Measurements from ENCODE around the gene PHKB. TPM values are rescaled to one million over a fixed set of nuclear protein-coding genes. Genes with fewer than 3 reads are reported as not detected.

PHKB gene
- polyA plus RNA-seq, 1 donor (not counting 4 experiments of a cell fraction or from before 2014, with no cell fraction given): 71.7 TPM

DNA sequence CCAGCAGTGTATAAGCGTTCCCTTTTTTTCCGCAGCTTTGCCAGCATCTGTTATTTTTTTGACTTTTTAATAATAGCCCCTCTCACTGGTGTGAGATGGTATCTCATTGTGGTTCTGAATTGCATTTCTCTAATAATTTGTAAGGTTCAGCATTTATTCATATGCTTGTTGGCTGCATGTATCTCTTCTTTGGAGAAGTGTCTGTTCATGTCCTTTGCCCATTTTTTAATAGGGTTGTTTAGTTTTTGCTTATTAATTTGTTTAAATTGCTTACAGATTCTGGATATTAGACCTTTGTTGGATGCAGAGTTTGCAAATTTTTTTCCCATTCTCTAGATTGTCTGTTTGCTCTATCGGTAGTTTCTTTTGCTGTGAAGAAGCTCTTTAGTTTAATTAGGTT lies 26.9 kb downstream of the PHKB start:
- H3K9me1 ChIP-seq (ENCODE audit: control insufficient read depth, extremely low read depth, insufficient read depth, low read length): no peaks in the 10 kb centered on the region
- TF ChIP-seq CTCF (optimal IDR thresholded peaks at IDR 0.05 in 1 of 3, IDR thresholded peaks at IDR 0.05 in 1 of 3, conservative IDR thresholded peaks at IDR 0.05 in 1 of 3; ENCODE audit: extremely low read depth in 1 of 3, insufficient read depth in 2 of 3, low read length in 3 of 3): no peak
- TF ChIP-seq EZH2 (IDR thresholded peaks at IDR 0.05; ENCODE audit: low read length): no peak
- H4K20me1 ChIP-seq (ENCODE audit: control insufficient read depth, extremely low read depth, insufficient read depth, low read length): no peaks in the 10 kb centered on the region
- no peak overlapping the region for H3K27ac ChIP-seq (ENCODE audit: control insufficient read depth, insufficient read depth, low read length)
- DNase-seq (ENCODE audit: low read depth, low spot score): no peak
- H3K4me3 ChIP-seq (ENCODE audit: control insufficient read depth in 2 of 3, extremely low read depth in 1 of 3, insufficient read depth in 2 of 3, low read depth in 1 of 3, low read length in 3 of 3): no peak overlapping the region
- no peak overlapping the region for H3K9ac ChIP-seq (ENCODE audit: control insufficient read depth, extremely low read depth, insufficient read depth, low read length)
- H3K4me2 ChIP-seq (ENCODE audit: control insufficient read depth, extremely low read depth, insufficient read depth, low read depth, low read length): no peak overlapping the region
- no peaks in the 10 kb centered on the region for H3K27me3 ChIP-seq (ENCODE audit: control insufficient read depth, extremely low read depth, insufficient read depth, low read length)
- dilution Hi-C loops (cut with MboI; ENCODE audit: extremely low pct_ligation_motif_present, low sequenced_read_pairs): no loop called here
- no peaks in the 10 kb centered on the region for H3K4me1 ChIP-seq (ENCODE audit: control insufficient read depth, extremely low read depth, insufficient read depth, low read length)
- peaks cover 15% of the 10 kb centered on the region for H3K79me2 ChIP-seq (ENCODE audit: control insufficient read depth, insufficient read depth, low read length)
- no peak for FAIRE-seq
- no peak overlapping the region for H2AFZ ChIP-seq (ENCODE audit: control insufficient read depth, low read length)
- H3K9me3 ChIP-seq (ENCODE audit: control insufficient read depth, low read depth, low read length): no peaks in the 10 kb centered on the region
- H3K36me3 ChIP-seq (ENCODE audit: control insufficient read depth in 2 of 2, extremely low read depth in 1 of 2, insufficient read depth in 2 of 2, low read length in 2 of 2): no peaks in the 10 kb centered on the region

- H3K9ac ChIP-seq (ENCODE audit: control insufficient read depth, extremely low read depth, insufficient read depth, low read length): no peak overlapping the region
- dilution Hi-C loops (cut with MboI; ENCODE audit: extremely low pct_ligation_motif_present, low sequenced_read_pairs): no loop called here
- H3K4me1 ChIP-seq (ENCODE audit: control insufficient read depth, extremely low read depth, insufficient read depth, low read length): no peaks in the 10 kb centered on the region
- no peak overlapping the region for H2AFZ ChIP-seq (ENCODE audit: control insufficient read depth, low read length)
- TF ChIP-seq EZH2 (IDR thresholded peaks at IDR 0.05; ENCODE audit: low read length) (no peak), CTCF (optimal IDR thresholded peaks at IDR 0.05 in 1 of 3, IDR thresholded peaks at IDR 0.05 in 1 of 3, conservative IDR thresholded peaks at IDR 0.05 in 1 of 3; ENCODE audit: extremely low read depth in 1 of 3, insufficient read depth in 2 of 3, low read length in 3 of 3) (no peak)
- no peaks in the 10 kb centered on the region for H4K20me1 ChIP-seq (ENCODE audit: control insufficient read depth, extremely low read depth, insufficient read depth, low read length)
- DNase-seq (ENCODE audit: low read depth, low spot score) (no peak), FAIRE-seq (no peak)
- no peak overlapping the region for H3K27ac ChIP-seq (ENCODE audit: control insufficient read depth, insufficient read depth, low read length)
- H3K9me1 ChIP-seq (ENCODE audit: control insufficient read depth, extremely low read depth, insufficient read depth, low read length): no peaks in the 10 kb centered on the region
- H3K79me2 ChIP-seq (ENCODE audit: control insufficient read depth, insufficient read depth, low read length): peaks cover 17% of the 10 kb centered on the region
- H3K4me3 ChIP-seq (ENCODE audit: control insufficient read depth in 2 of 3, extremely low read depth in 1 of 3, insufficient read depth in 2 of 3, low read depth in 1 of 3, low read length in 3 of 3): no peak overlapping the region
- H3K4me2 ChIP-seq (ENCODE audit: control insufficient read depth, extremely low read depth, insufficient read depth, low read depth, low read length): no peak overlapping the region
- H3K27me3 ChIP-seq (ENCODE audit: control insufficient read depth, extremely low read depth, insufficient read depth, low read length): no peaks in the 10 kb centered on the region
- no peaks in the 10 kb centered on the region for H3K9me3 ChIP-seq (ENCODE audit: control insufficient read depth, low read depth, low read length)
- no peaks in the 10 kb centered on the region for H3K36me3 ChIP-seq (ENCODE audit: control insufficient read depth in 2 of 2, extremely low read depth in 1 of 2, insufficient read depth in 2 of 2, low read length in 2 of 2)
Observed at GRCh38 chr16:47490471-47490870, 29.3 kb downstream of the PHKB start.
